ENCODE results near the gene MAGI3.

The MAGI3 gene

DNA sequence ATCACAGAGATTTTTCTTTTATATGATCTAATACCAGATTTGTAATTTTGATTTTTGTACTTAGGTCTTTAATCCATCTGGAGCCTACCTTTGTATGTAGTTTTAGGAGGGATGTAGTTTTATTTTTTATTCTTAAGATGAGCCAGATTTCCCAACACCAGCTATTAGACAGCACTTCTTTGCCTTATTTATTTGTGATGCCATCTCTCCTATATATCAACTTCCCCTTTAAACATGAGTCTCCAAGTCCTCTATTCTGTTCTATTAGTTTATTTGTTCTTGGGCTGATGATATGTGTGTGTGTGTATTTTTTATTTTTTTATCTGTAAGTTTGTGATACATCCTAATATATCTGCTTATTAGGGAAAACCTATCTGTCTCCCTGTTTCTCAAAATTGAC is 274.8 kb downstream of the MAGI3 start:
- TF ChIP-seq, protein P1, sequence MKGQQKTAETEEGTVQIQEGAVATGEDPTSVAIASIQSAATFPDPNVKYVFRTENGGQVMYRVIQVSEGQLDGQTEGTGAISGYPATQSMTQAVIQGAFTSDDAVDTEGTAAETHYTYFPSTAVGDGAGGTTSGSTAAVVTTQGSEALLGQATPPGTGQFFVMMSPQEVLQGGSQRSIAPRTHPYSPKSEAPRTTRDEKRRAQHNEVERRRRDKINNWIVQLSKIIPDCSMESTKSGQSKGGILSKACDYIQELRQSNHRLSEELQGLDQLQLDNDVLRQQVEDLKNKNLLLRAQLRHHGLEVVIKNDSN (IDR thresholded peaks at IDR 0.05) = no peak
- TF ChIP-seq, protein P2, sequence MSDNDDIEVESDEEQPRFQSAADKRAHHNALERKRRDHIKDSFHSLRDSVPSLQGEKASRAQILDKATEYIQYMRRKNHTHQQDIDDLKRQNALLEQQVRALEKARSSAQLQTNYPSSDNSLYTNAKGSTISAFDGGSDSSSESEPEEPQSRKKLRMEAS (IDR thresholded peaks at IDR 0.05) = no peak

DNA sequence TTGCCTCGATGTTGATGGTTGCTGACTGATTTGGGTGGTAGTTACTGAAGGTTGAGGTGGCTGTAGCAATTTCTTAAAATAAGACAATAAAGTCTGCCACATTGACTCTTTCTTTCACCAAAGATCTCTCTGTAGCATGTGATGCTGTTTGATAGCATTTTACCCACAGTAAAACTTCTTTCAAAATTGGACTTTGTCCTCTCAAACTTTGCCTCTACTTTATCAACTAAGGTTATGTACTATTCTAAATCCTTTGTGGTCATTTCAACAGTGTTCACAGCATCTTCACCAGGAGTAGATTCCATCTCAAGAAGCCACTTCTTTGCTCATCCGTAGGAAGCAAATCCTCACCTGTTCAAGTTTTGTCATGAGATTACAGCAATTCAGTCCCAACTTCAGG is 275.8 kb downstream of the MAGI3 start:
- TF ChIP-seq EGR1 (IDR thresholded peaks at IDR 0.05) (no peak), TEAD4 (IDR thresholded peaks at IDR 0.05) (no peak), TAF1 (IDR thresholded peaks at IDR 0.05; ENCODE audit: low read depth) (no peak), CREB1 (IDR thresholded peaks at IDR 0.05; ENCODE audit: low read depth) (no peak), FOXM1 (IDR thresholded peaks at IDR 0.05; ENCODE audit: borderline replicate concordance, low read depth) (no peak), EP300 (IDR thresholded peaks at IDR 0.05; ENCODE audit: borderline replicate concordance) (no peak), YY1 (IDR thresholded peaks at IDR 0.05; ENCODE audit: low read depth) (no peak), ZBTB7A (IDR thresholded peaks at IDR 0.05; ENCODE audit: low read depth) (no peak)
- TF ChIP-seq, protein P2 (IDR thresholded peaks at IDR 0.05) = no peak
- TF ChIP-seq, protein P1 (IDR thresholded peaks at IDR 0.05) = no peak
- TF ChIP-seq, protein P3, sequence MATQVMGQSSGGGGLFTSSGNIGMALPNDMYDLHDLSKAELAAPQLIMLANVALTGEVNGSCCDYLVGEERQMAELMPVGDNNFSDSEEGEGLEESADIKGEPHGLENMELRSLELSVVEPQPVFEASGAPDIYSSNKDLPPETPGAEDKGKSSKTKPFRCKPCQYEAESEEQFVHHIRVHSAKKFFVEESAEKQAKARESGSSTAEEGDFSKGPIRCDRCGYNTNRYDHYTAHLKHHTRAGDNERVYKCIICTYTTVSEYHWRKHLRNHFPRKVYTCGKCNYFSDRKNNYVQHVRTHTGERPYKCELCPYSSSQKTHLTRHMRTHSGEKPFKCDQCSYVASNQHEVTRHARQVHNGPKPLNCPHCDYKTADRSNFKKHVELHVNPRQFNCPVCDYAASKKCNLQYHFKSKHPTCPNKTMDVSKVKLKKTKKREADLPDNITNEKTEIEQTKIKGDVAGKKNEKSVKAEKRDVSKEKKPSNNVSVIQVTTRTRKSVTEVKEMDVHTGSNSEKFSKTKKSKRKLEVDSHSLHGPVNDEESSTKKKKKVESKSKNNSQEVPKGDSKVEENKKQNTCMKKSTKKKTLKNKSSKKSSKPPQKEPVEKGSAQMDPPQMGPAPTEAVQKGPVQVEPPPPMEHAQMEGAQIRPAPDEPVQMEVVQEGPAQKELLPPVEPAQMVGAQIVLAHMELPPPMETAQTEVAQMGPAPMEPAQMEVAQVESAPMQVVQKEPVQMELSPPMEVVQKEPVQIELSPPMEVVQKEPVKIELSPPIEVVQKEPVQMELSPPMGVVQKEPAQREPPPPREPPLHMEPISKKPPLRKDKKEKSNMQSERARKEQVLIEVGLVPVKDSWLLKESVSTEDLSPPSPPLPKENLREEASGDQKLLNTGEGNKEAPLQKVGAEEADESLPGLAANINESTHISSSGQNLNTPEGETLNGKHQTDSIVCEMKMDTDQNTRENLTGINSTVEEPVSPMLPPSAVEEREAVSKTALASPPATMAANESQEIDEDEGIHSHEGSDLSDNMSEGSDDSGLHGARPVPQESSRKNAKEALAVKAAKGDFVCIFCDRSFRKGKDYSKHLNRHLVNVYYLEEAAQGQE (IDR thresholded peaks at IDR 0.05; ENCODE audit: low read depth) = no peak

DNA sequence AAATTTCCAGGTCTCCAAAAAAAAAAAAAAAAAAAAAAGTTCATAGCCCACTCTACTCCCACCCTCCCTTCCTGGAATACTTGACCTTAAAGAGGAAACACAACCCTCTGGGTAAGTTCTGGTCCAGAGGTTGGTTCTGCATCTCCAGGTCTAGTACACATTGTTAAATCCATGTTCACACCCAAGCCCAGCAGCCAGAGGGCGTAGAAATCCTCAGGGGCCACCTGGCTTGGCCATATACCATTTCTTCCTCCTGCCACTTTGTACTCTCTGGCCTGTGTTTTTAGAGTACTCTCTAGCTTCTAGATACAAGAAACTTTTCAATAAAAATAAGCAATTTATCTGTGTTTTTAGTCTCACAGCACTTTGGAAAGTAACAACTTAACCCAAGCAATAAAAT is 279.7 kb downstream of the MAGI3 start:
- no peak for TF ChIP-seq YY1 (IDR thresholded peaks at IDR 0.05; ENCODE audit: low read depth)
- TF ChIP-seq, protein P1 (IDR thresholded peaks at IDR 0.05) = no peak
- no peak for TF ChIP-seq CEBPB (IDR thresholded peaks at IDR 0.05)

DNA sequence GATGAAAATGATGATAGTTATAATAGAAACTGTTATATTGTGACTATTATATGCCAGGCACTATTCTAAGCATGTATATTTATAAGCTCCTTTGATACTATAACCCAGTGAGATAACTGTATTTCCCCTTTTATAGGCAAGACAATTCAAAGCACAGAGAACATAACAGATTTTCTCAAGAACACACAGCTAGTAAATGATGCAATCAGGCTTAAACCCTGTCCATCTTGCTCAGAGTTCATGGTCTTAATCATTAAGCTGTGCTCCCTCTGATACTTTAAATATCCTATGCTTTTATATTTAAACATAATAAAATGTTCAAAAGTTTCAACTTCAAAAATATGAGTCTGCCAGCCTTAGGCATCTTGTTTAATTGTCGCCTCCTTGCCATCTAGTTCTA is 280.3 kb downstream of the MAGI3 start:
- TF ChIP-seq EP300 (IDR thresholded peaks at IDR 0.05; ENCODE audit: borderline replicate concordance) = no peak
- TF ChIP-seq NFIC (IDR thresholded peaks at IDR 0.05) = no peak
- TF ChIP-seq TCF12 (IDR thresholded peaks at IDR 0.05; ENCODE audit: low read depth) = no peak
- no peak for TF ChIP-seq RAD21 (IDR thresholded peaks at IDR 0.05; ENCODE audit: low read depth)
- TF ChIP-seq FOXM1 (IDR thresholded peaks at IDR 0.05; ENCODE audit: borderline replicate concordance, low read depth) = no peak
- TF ChIP-seq, protein P2 (IDR thresholded peaks at IDR 0.05) = no peak
- TF ChIP-seq ZBTB7A (IDR thresholded peaks at IDR 0.05; ENCODE audit: low read depth) = no peak

DNA sequence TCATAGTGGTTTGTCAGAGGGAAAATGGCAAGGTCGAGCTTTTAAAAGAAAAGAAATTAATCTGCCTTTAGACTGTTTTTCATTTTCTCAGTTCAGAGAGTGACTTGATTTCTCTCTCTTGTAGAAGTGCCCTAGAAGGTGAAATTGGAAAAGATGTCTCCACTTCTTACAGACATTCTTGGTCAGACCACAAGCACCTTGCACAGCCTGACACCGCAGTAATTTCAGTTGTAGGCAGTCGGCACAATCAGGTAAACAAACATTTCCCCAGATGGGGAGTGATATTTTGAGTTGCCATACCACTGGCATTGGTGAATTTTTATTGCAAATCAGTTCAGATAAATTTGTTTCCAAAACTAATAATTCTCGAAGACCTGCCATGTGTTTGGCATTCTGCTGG is 282.2 kb downstream of the MAGI3 start:
- TF ChIP-seq YY1 (IDR thresholded peaks at IDR 0.05; ENCODE audit: low read depth) (no peak), CEBPB (IDR thresholded peaks at IDR 0.05) (no peak), NFIC (IDR thresholded peaks at IDR 0.05) (no peak), EGR1 (IDR thresholded peaks at IDR 0.05) (no peak), TCF12 (IDR thresholded peaks at IDR 0.05; ENCODE audit: low read depth) (no peak), TEAD4 (IDR thresholded peaks at IDR 0.05) (no peak), EP300 (IDR thresholded peaks at IDR 0.05; ENCODE audit: borderline replicate concordance) (no peak), FOXM1 (IDR thresholded peaks at IDR 0.05; ENCODE audit: borderline replicate concordance, low read depth) (no peak), TAF1 (IDR thresholded peaks at IDR 0.05; ENCODE audit: low read depth) (no peak), ZBTB7A (IDR thresholded peaks at IDR 0.05; ENCODE audit: low read depth) (no peak), CREB1 (IDR thresholded peaks at IDR 0.05; ENCODE audit: low read depth) (no peak), RAD21 (IDR thresholded peaks at IDR 0.05; ENCODE audit: low read depth) (no peak)
- TF ChIP-seq, protein P2 (IDR thresholded peaks at IDR 0.05) = no peak
- TF ChIP-seq, protein P3 (IDR thresholded peaks at IDR 0.05; ENCODE audit: low read depth) = no peak
- TF ChIP-seq, protein P1 (IDR thresholded peaks at IDR 0.05) = no peak

Data from Ishikawa (cell line).